ENCODE data around the gene IST1. TPM values are rescaled to one million over a fixed set of nuclear protein-coding genes. Genes with fewer than 3 reads are reported as not detected.

IST1 gene
- total and polyA plus RNA-seq, 4 donors: 33.8 to 95.3 (median 53.5) TPM

- no peak for TF ChIP-seq MAX (IDR thresholded peaks at IDR 0.05)
- TF ChIP-seq ATF3 (IDR thresholded peaks at IDR 0.05): no peak
- TF ChIP-seq HNF4A (conservative IDR thresholded peaks at IDR 0.05): no peak
- no peak for TF ChIP-seq ZBTB33 (IDR thresholded peaks at IDR 0.05)
- no peak for TF ChIP-seq RXRA (IDR thresholded peaks at IDR 0.05)
- TF ChIP-seq RAD21 (IDR thresholded peaks at IDR 0.05): no peak
Measured at GRCh38 chr16:71927787-71928186, 32.5 kb downstream of the IST1 start (continued).

GRCh38 chr16:71929048-71929447 is 33.7 kb downstream of the IST1 start:
- Histone ChIP-seq H3K9ac (ENCODE audit: low read depth in 1 of 2, low read length in 2 of 2) (no peak overlapping the region), H3K27me3 (ENCODE audit: control insufficient read depth in 4 of 4, insufficient read depth in 4 of 4, low read length in 3 of 4) (no peaks in the 10 kb centered on the region), H3K4me1 (ENCODE audit: control insufficient read depth in 4 of 4, insufficient read depth in 4 of 4, low read length in 3 of 4) (no peaks in the 10 kb centered on the region), H3K27ac (ENCODE audit: low read depth in 1 of 2, low read length in 2 of 2) (no peak overlapping the region), H3K4me3 (ENCODE audit: low read depth in 1 of 3, low read length in 3 of 3) (no peak overlapping the region), H3K36me3 (ENCODE audit: control insufficient read depth in 4 of 4, insufficient read depth in 3 of 4, low read depth in 1 of 4, low read length in 3 of 4) (peaks cover 10 to 69% (median 51%) of the 10 kb centered on the region in 4 donors), H3K9me3 (ENCODE audit: control insufficient read depth in 4 of 4, low read length in 3 of 4) (no peaks in the 10 kb centered on the region)
- TF ChIP-seq HNF4A (conservative IDR thresholded peaks at IDR 0.05) (no peak), EGR1 (IDR thresholded peaks at IDR 0.05; ENCODE audit: low read depth in 2 of 2) (no peak)
- 66% methylated on average over 3 of the region's 3 CpGs for WGBS
- DNase-seq (ENCODE audit: low spot score): no peak

- no peak for TF ChIP-seq MAX (IDR thresholded peaks at IDR 0.05)
- no peak for TF ChIP-seq ZBTB33 (IDR thresholded peaks at IDR 0.05)
- TF ChIP-seq HNF4A (conservative IDR thresholded peaks at IDR 0.05): no peak
- TF ChIP-seq TAF1 (conservative IDR thresholded peaks at IDR 0.05): no peak
- no peak for TF ChIP-seq YY1 (IDR thresholded peaks at IDR 0.05)
- TF ChIP-seq NR2F2 (IDR thresholded peaks at IDR 0.05): no peak
- TF ChIP-seq SP1 (IDR thresholded peaks at IDR 0.05): no peak
- H3K27ac ChIP-seq (ENCODE audit: low read depth in 1 of 2, low read length in 2 of 2): no peak overlapping the region
- peaks cover 7 to 67% (median 53%) of the 10 kb centered on the region in 4 donors for H3K36me3 ChIP-seq (ENCODE audit: control insufficient read depth in 4 of 4, insufficient read depth in 3 of 4, low read depth in 1 of 4, low read length in 3 of 4)
- DNase-seq (ENCODE audit: low spot score): no peak
- H3K9ac ChIP-seq (ENCODE audit: low read depth in 1 of 2, low read length in 2 of 2): no peak overlapping the region
- H3K4me1 ChIP-seq (ENCODE audit: control insufficient read depth in 4 of 4, insufficient read depth in 4 of 4, low read length in 3 of 4): no peaks in the 10 kb centered on the region
- no peak overlapping the region for H3K4me3 ChIP-seq (ENCODE audit: low read depth in 1 of 3, low read length in 3 of 3)
- H3K9me3 ChIP-seq (ENCODE audit: control insufficient read depth in 4 of 4, low read length in 3 of 4): no peaks in the 10 kb centered on the region
- 89% methylated on average over 5 of the region's 5 CpGs for WGBS
- no peaks in the 10 kb centered on the region for H3K27me3 ChIP-seq (ENCODE audit: control insufficient read depth in 4 of 4, insufficient read depth in 4 of 4, low read length in 3 of 4)
Measured at GRCh38 chr16:71930013-71930563, 34.8 kb downstream of the IST1 start.
